H9 (cell line): ENCODE measurements around the gene FAM228A. TPM values are rescaled to one million over a fixed set of nuclear protein-coding genes. Genes with fewer than 3 reads are reported as not detected.

Experiments
- DNase-seq: peaks from one replicate; pipeline ENCODE4 v3.0.0-alpha.2; 2017
- H2AFZ ChIP-seq: one replicate; pipeline ENCODE4 v1.6.1; 2013; ENCODE audit warnings: mild to moderate bottlenecking, low read length, control low read depth, moderate library complexity
- H2AK5ac ChIP-seq: 2 replicates; pipeline ENCODE4 v1.6.1; 2013; ENCODE audit warnings: low read length, control low read depth, mixed read lengths; ENCODE audit not compliant: insufficient read length
- H2BK120ac ChIP-seq: one replicate; pipeline ENCODE4 v1.6.1; 2013; ENCODE audit warnings: low read depth, mild to moderate bottlenecking, low read length, control low read depth, inconsistent platforms; ENCODE audit not compliant: poor library complexity, severe bottlenecking
- H2BK12ac ChIP-seq: 2 replicates; pipeline ENCODE4 v1.6.1; 2013; ENCODE audit warnings: low read length, control low read depth, mixed read lengths, low read depth; ENCODE audit not compliant: insufficient read length
- H2BK15ac ChIP-seq: 2 replicates; pipeline ENCODE4 v1.6.1; 2013; ENCODE audit warnings: low read depth, low read length, control low read depth
- H2BK20ac ChIP-seq: one replicate; pipeline ENCODE4 v1.6.1; 2013; ENCODE audit warnings: low read depth, mild to moderate bottlenecking, low read length, control low read depth, inconsistent platforms; ENCODE audit not compliant: poor library complexity, severe bottlenecking
- H2BK5ac ChIP-seq: 2 replicates; pipeline ENCODE4 v1.6.1; 2013; ENCODE audit warnings: low read length, control low read depth, mixed read lengths; ENCODE audit not compliant: insufficient read length
- H3K14ac ChIP-seq: 2 replicates; pipeline ENCODE4 v1.6.1; 2013; ENCODE audit warnings: low read length, control low read depth; ENCODE audit not compliant: insufficient read depth
- H3K18ac ChIP-seq: 2 replicates; pipeline ENCODE4 v1.6.1; 2013; ENCODE audit warnings: low read depth, mild to moderate bottlenecking, mixed read lengths, low read length, control low read depth; ENCODE audit not compliant: insufficient read length
- H3K23ac ChIP-seq: 2 replicates; pipeline ENCODE4 v1.6.1; 2013; ENCODE audit warnings: low read length, control low read depth, mixed read lengths, low read depth; ENCODE audit not compliant: insufficient read length
- H3K23me2 ChIP-seq: 2 replicates; pipeline ENCODE4 v1.6.1; 2013; ENCODE audit warnings: low read depth, mild to moderate bottlenecking, mixed read lengths, low read length, control low read depth; ENCODE audit not compliant: insufficient read length, poor library complexity, severe bottlenecking
- H3K27ac ChIP-seq: 2 replicates; pipeline ENCODE4 v1.5.1; 2013; ENCODE audit warnings: low read length, control low read depth, mixed read lengths, low read depth; ENCODE audit not compliant: insufficient read length
- H3K27me3 ChIP-seq: 2 replicates; pipeline ENCODE4 v1.6.1; 2013; ENCODE audit warnings: low read length, control low read depth, inconsistent platforms; ENCODE audit not compliant: insufficient read depth
- H3K4ac ChIP-seq: 2 replicates; pipeline ENCODE4 v1.6.1; 2013; ENCODE audit warnings: low read depth, mild to moderate bottlenecking, control low read depth, inconsistent platforms, low read length, moderate library complexity
- H3K4me1 ChIP-seq: 2 replicates; pipeline ENCODE4 v1.6.1; 2013; ENCODE audit warnings: low read length, control low read depth, inconsistent platforms; ENCODE audit not compliant: insufficient read depth
- H3K4me2 ChIP-seq: 2 replicates; pipeline ENCODE4 v1.6.1; 2013; ENCODE audit warnings: low read length, control low read depth, mixed read lengths; ENCODE audit not compliant: insufficient read length, insufficient read depth
- H3K56ac ChIP-seq: 2 replicates; pipeline ENCODE4 v1.6.1; 2013; ENCODE audit warnings: low read depth, mild to moderate bottlenecking, mixed read lengths, low read length, control low read depth; ENCODE audit not compliant: insufficient read length
- H3K79me1 ChIP-seq: 2 replicates; pipeline ENCODE4 v1.6.1; 2013; ENCODE audit warnings: low read depth, mild to moderate bottlenecking, moderate library complexity, low read length, control low read depth, inconsistent platforms; ENCODE audit not compliant: insufficient read depth, poor library complexity, severe bottlenecking
- H3K79me2 ChIP-seq: 2 replicates; pipeline ENCODE4 v1.6.1; 2013; ENCODE audit warnings: low read length, control low read depth, inconsistent platforms; ENCODE audit not compliant: insufficient read depth
- H3K9ac ChIP-seq: 2 replicates; pipeline ENCODE4 v1.6.1; 2013; ENCODE audit warnings: low read length, control low read depth, mixed read lengths; ENCODE audit not compliant: insufficient read length; ENCODE audit errors: extremely low read depth
- H3K9me3 ChIP-seq: one replicate; pipeline ENCODE4 v1.6.1; 2013; ENCODE audit warnings: low read depth, low read length, inconsistent platforms; ENCODE audit not compliant: control insufficient read depth
- H3T11ph ChIP-seq: one replicate; pipeline ENCODE4 v1.6.1; 2013; ENCODE audit warnings: mild to moderate bottlenecking, low read length, control low read depth, inconsistent platforms
- H4K20me1 ChIP-seq: one replicate; pipeline ENCODE4 v1.6.1; 2013; ENCODE audit not compliant: control insufficient read depth, insufficient read length, insufficient read depth
- H4K5ac ChIP-seq: 2 replicates; pipeline ENCODE4 v1.6.1; 2013; ENCODE audit warnings: low read depth, mild to moderate bottlenecking, mixed read lengths, low read length, control low read depth; ENCODE audit not compliant: insufficient read length
- H4K8ac ChIP-seq: replicated peaks from 2 replicates; pipeline ENCODE4 v1.6.1; 2013; ENCODE audit warnings: low read length, control low read depth, mixed read lengths, low read depth; ENCODE audit not compliant: insufficient read length
- H4K91ac ChIP-seq: 2 replicates; pipeline ENCODE4 v1.6.1; 2013; ENCODE audit warnings: low read depth, mild to moderate bottlenecking, moderate library complexity, mixed read lengths, low read length, control low read depth; ENCODE audit not compliant: insufficient read length
- H3K27ac Mint-ChIP-seq, 3 experiments: 2 replicates in 2 of 3; 3 replicates in 1 of 3; pipeline ENCODE4 v1.8.0; 2020 to 2021; ENCODE audit warnings: mixed read lengths in 3 of 3, mild to moderate bottlenecking in 1 of 3, moderate library complexity in 1 of 3
- H3K27me3 Mint-ChIP-seq: 2 replicates; pipeline ENCODE4 v1.8.0; 2021; ENCODE audit warnings: low read depth, mild to moderate bottlenecking, moderate library complexity, mixed read lengths
- H3K36me3 Mint-ChIP-seq, 3 experiments: 2 replicates in 2 of 3; 3 replicates in 1 of 3; pipeline ENCODE4 v1.8.0; 2020 to 2021; ENCODE audit warnings: low read depth in 3 of 3, mixed read lengths in 3 of 3; ENCODE audit not compliant: insufficient read depth in 1 of 3
- H3K4me1 Mint-ChIP-seq, 2 experiments: 2 replicates each; pipeline ENCODE4 v1.8.0; 2020; ENCODE audit warnings: mixed read lengths in 2 of 2
- H3K4me3 Mint-ChIP-seq, 2 experiments: 2 replicates in 1 of 2; 3 replicates in 1 of 2; pipeline ENCODE4 v1.8.0; 2020 to 2021; ENCODE audit warnings: mild to moderate bottlenecking in 2 of 2, mixed read lengths in 2 of 2, moderate library complexity in 1 of 2
- H3K9me3 Mint-ChIP-seq, 2 experiments: 2 replicates in 1 of 2; 3 replicates in 1 of 2; pipeline ENCODE4 v1.8.0; 2020; ENCODE audit warnings: mild to moderate bottlenecking in 2 of 2, mixed read lengths in 2 of 2, moderate library complexity in 1 of 2
- WGBS: extraction: QIAGEN DNeasy Blood & Tissue Kit; methylation state at CpG from one replicate; pipeline ENCODE4 v1.1.7; 2013; ENCODE audit warnings: missing lambda C conversion rate, low lambda C conversion rate, mixed read lengths; ENCODE audit not compliant: insufficient read length; ENCODE audit errors: extremely low coverage; 5-methylcytosine and 5-hydroxymethylcytosine counted together
- total RNA-seq: library from RNA; stranded (reverse); gene quantifications from 2 replicates; pipeline ENCODE4 v1.2.1, GENCODE V29; 2021
- TF ChIP-seq, protein P1 (sequence below): fragments of 200-600 bp; sonication (generic); conservative IDR thresholded peaks from 3 replicates; pipeline ENCODE4 v1.8.0; 2021; ENCODE audit warnings: antibody characterized with exemption, mild to moderate bottlenecking

The FAM228A gene
- total RNA-seq, 1 experiment from 2014 or later = not detected

DNA sequence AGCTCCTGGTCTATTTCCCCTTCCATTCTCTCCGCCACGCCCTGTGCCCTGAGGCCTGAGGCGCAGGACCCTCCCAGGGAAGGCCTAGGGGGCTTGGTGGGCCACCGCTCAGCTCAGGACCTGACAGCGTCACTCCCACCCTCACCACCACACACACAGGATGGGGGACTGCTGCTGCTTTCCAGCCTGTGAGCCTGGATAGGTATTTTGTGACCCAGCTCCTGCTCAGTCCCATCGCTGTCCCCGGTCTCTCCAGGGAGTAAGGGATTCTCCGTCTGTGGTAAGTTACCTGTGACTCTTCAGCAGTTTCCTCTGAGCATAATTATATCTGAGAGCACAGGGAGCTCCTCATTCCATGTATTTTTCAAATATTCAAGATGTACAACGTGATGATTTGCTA lies 16.3 kb downstream of the FAM228A start:
- Histone ChIP-seq H3K18ac (no peak overlapping the region), H3K23ac (no peak overlapping the region), H4K20me1 (no peaks in the 10 kb centered on the region), H3K4me2 (no peak overlapping the region), H4K8ac (no peak overlapping the region), H2BK12ac (no peak overlapping the region), H3K9ac (no peak overlapping the region), H3K27me3 (no peaks in the 10 kb centered on the region), H2BK15ac (no peak overlapping the region), H4K91ac (no peak overlapping the region), H3K56ac (no peak overlapping the region), H3T11ph (no peak overlapping the region), H4K5ac (no peak overlapping the region), H2BK5ac (no peak overlapping the region), H3K14ac (no peak overlapping the region), H2BK120ac (no peak overlapping the region), H3K79me2 (no peaks in the 10 kb centered on the region), H3K23me2 (no peaks in the 10 kb centered on the region), H2AFZ (no peak overlapping the region), H3K79me1 (no peaks in the 10 kb centered on the region), H2AK5ac (no peak overlapping the region), H3K4me1 (no peaks in the 10 kb centered on the region), H3K4ac (no peak overlapping the region), H2BK20ac (no peak overlapping the region), H3K9me3 (no peaks in the 10 kb centered on the region), H3K27ac (no peak overlapping the region)
- Mint-ChIP-seq H3K27me3 (peaks cover 15% of the 10 kb centered on the region), H3K4me3 (no peak overlapping the region), H3K27ac (no peak overlapping the region), H3K4me1 (peaks cover 0 to 2% of the 10 kb centered on the region in 2 experiments; a peak in 2 of 4 replicates), H3K36me3 (no peaks in the 10 kb centered on the region), H3K9me3 (peaks cover 0 to 3% of the 10 kb centered on the region in 2 experiments; a peak in 2 of 5 replicates)
- WGBS = no CpG with 5 or more reads among the region's 9 CpGs
- TF ChIP-seq, protein P1, sequence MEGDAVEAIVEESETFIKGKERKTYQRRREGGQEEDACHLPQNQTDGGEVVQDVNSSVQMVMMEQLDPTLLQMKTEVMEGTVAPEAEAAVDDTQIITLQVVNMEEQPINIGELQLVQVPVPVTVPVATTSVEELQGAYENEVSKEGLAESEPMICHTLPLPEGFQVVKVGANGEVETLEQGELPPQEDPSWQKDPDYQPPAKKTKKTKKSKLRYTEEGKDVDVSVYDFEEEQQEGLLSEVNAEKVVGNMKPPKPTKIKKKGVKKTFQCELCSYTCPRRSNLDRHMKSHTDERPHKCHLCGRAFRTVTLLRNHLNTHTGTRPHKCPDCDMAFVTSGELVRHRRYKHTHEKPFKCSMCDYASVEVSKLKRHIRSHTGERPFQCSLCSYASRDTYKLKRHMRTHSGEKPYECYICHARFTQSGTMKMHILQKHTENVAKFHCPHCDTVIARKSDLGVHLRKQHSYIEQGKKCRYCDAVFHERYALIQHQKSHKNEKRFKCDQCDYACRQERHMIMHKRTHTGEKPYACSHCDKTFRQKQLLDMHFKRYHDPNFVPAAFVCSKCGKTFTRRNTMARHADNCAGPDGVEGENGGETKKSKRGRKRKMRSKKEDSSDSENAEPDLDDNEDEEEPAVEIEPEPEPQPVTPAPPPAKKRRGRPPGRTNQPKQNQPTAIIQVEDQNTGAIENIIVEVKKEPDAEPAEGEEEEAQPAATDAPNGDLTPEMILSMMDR = no peak
- no peak for DNase-seq
